Left lung (tissue), 10 donors: ENCODE results near the gene PALB2. TPM values are rescaled to one million over a fixed set of nuclear protein-coding genes. Genes with fewer than 3 reads are reported as not detected.
"Not testable (repeated sequence)": the region's sequence is repeated elsewhere in the genome, so short reads cannot be mapped to it uniquely, and the experiment has no call there.

Experiments
- ATAC-seq: fragments of 200-7000 bp; cut with Tn5 transposase; one replicate; pipeline ENCODE4 v1.9.1; 2020; ENCODE audit warnings: moderate library complexity
- DNase-seq, 4 donors: peaks; one replicate each; pipeline ENCODE4 v3.0.0-alpha.2; 2013 to 2020
- H3K27ac ChIP-seq, 2 donors: fragments of 200-600 bp; sonication (generic) in 1 of 2; one replicate each; pipeline versions ENCODE4 v1.5.0 to v1.8.0; 2020 to 2021
- H3K27me3 ChIP-seq, 2 donors: fragments of 200-600 bp; sonication (generic) in 1 of 2; one replicate each; pipeline versions ENCODE4 v1.5.0 to v1.8.0; 2020 to 2021
- H3K36me3 ChIP-seq, 2 donors: fragments of 200-600 bp; sonication (generic) in 1 of 2; one replicate each; pipeline versions ENCODE4 v1.5.0 to v1.8.0; 2020 to 2021
- H3K4me1 ChIP-seq, 2 donors: fragments of 200-600 bp; one replicate each; pipeline ENCODE4 v1.8.0; 2021
- H3K4me3 ChIP-seq, 2 donors: fragments of 200-600 bp; sonication (generic) in 1 of 2; one replicate each; pipeline versions ENCODE4 v1.5.0 to v1.8.0; 2020 to 2021; ENCODE audit warnings: mild to moderate bottlenecking in 1 of 2
- H3K9me3 ChIP-seq, 2 donors: fragments of 200-600 bp; sonication (generic) in 1 of 2; one replicate each; pipeline versions ENCODE4 v1.5.0 to v1.8.0; 2020 to 2021
- intact Hi-C, 2 donors: fragments of 100-400 bp; cut with DNase I; formaldehyde crosslinking; loops; one replicate each; pipeline versions ENCODE4 v1.11.2 to v1.14.2; 2022
- polyA plus RNA-seq, 6 donors: library from polyadenylated mRNA; unstranded; fragments of 120-200 nt; gene quantifications; one replicate each; pipeline ENCODE4 v1.2.1, GENCODE V29; 2013; ENCODE audit not compliant: insufficient read length in 6 of 6
- total RNA-seq, 2 donors: library from RNA; stranded (reverse); fragmentation: NEBNext Ultra II Directional; extraction: Animal tissue kit (Norgen Biotek cat#: 25700); gene quantifications; one replicate each; pipeline ENCODE4 v1.2.1, GENCODE V29; 2021
- TF ChIP-seq, protein P1 (sequence below), 2 donors: fragments of 200-600 bp; sonication (generic) in 1 of 2; IDR thresholded peaks; one replicate each; pipeline versions ENCODE4 v1.5.0 to v1.8.0; 2021; ENCODE audit warnings: antibody characterized with exemption in 2 of 2
- donor health status: DM: no; HTN: yes; CAD: no.
- donor health status: DM: no; HTN: no; CAD: no.

Gene PALB2
- total and polyA plus RNA-seq, 8 donors: 10.3 to 20.4 (median 15.8) TPM

DNA sequence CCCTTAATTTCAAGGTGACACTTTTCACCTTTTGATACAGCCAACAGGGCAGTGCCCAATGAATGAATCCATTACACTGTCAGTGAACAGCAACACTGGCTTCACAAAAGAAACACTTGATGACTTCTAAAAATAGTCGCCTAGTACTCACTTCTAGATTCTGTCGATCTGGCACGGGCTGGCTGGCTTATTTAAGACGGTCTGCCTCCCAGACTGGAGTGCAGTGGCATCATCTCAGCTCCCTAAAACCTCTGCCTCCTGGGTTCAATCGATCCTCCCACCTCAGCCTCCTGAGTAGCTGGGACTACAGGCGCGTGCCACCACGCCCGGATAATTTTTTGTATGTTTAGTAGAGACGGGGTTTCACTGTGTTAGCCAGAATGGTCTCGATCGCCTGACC is 46.9 kb downstream of the PALB2 start:
- Histone ChIP-seq H3K9me3 (no peaks in the 10 kb centered on the region), H3K4me1 (peaks cover 11 to 34% of the 10 kb centered on the region in 2 donors), H3K27me3 (no peaks in the 10 kb centered on the region), H3K36me3 (peaks cover 0 to 51% of the 10 kb centered on the region in 2 donors), H3K4me3 (no peak overlapping the region), H3K27ac (no peak overlapping the region)
- TF ChIP-seq, protein P1, sequence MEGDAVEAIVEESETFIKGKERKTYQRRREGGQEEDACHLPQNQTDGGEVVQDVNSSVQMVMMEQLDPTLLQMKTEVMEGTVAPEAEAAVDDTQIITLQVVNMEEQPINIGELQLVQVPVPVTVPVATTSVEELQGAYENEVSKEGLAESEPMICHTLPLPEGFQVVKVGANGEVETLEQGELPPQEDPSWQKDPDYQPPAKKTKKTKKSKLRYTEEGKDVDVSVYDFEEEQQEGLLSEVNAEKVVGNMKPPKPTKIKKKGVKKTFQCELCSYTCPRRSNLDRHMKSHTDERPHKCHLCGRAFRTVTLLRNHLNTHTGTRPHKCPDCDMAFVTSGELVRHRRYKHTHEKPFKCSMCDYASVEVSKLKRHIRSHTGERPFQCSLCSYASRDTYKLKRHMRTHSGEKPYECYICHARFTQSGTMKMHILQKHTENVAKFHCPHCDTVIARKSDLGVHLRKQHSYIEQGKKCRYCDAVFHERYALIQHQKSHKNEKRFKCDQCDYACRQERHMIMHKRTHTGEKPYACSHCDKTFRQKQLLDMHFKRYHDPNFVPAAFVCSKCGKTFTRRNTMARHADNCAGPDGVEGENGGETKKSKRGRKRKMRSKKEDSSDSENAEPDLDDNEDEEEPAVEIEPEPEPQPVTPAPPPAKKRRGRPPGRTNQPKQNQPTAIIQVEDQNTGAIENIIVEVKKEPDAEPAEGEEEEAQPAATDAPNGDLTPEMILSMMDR (IDR thresholded peaks at IDR 0.05): no peak
- DNase-seq (no peak), ATAC-seq (no peak)
- intact Hi-C loops: no loop called here

DNA sequence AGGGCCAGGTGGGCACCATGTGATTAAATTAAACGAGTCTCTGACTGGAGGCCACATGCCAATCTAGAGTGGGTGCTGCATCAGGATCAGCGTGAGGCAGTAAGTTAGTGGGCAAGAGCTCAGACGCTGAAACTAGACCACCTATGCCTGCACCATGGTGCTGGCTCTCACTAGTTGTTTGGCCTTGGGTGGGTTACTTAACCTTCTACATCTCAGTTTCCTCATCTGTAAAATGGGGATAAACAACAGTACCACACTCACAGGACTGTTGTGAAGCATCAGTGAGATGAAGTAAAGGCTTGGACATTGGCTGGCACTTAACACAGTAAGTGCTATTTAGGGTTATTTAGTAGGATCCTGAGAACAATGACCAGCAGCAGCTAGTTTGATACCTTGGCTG is 50.9 kb downstream of the PALB2 start:
- intact Hi-C loops: no loop called here

DNA sequence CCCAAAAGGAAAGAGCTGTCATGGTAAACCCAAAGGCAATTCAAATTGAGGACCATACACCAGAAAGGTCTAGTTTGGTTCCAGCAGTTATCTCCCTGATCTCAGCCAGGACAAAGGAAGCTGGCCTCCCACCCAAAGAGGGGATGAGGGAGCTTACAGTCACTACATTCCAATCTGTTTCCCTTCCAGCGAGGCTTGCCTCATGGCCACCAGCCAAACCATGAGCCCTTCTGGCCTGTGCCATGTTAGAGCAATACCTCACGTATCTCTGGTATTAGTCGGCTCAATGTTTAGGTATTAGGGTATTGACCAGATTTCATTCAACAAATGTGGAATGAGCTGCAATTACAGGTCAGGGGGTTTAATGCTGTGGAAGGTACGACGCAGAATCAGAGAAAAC is 53.4 kb downstream of the PALB2 start:
- no peaks in the 10 kb centered on the region for H3K27me3 ChIP-seq
- no peaks in the 10 kb centered on the region for H3K9me3 ChIP-seq
- TF ChIP-seq, protein P1 (IDR thresholded peaks at IDR 0.05): no peak
- intact Hi-C loops: no loop called here
- no peak for DNase-seq
- H3K27ac ChIP-seq: no peak overlapping the region
- no peak for ATAC-seq
- no peaks in the 10 kb centered on the region for H3K4me1 ChIP-seq
- peaks cover 0 to 86% of the 10 kb centered on the region in 2 donors for H3K36me3 ChIP-seq
- H3K4me3 ChIP-seq: no peak overlapping the region

More for the DNA sequence above, 50.9 kb downstream of the PALB2 start:
- H3K27ac ChIP-seq: no peak overlapping the region
- peaks cover 0 to 91% of the 10 kb centered on the region in 2 donors for H3K36me3 ChIP-seq
- ATAC-seq (no peak), DNase-seq (no peak)
- no peak overlapping the region for H3K4me3 ChIP-seq
- TF ChIP-seq, protein P1 (IDR thresholded peaks at IDR 0.05): no peak
- no peaks in the 10 kb centered on the region for H3K9me3 ChIP-seq
- peaks cover 8 to 22% of the 10 kb centered on the region in 2 donors for H3K4me1 ChIP-seq
- H3K27me3 ChIP-seq: no peaks in the 10 kb centered on the region

DNA sequence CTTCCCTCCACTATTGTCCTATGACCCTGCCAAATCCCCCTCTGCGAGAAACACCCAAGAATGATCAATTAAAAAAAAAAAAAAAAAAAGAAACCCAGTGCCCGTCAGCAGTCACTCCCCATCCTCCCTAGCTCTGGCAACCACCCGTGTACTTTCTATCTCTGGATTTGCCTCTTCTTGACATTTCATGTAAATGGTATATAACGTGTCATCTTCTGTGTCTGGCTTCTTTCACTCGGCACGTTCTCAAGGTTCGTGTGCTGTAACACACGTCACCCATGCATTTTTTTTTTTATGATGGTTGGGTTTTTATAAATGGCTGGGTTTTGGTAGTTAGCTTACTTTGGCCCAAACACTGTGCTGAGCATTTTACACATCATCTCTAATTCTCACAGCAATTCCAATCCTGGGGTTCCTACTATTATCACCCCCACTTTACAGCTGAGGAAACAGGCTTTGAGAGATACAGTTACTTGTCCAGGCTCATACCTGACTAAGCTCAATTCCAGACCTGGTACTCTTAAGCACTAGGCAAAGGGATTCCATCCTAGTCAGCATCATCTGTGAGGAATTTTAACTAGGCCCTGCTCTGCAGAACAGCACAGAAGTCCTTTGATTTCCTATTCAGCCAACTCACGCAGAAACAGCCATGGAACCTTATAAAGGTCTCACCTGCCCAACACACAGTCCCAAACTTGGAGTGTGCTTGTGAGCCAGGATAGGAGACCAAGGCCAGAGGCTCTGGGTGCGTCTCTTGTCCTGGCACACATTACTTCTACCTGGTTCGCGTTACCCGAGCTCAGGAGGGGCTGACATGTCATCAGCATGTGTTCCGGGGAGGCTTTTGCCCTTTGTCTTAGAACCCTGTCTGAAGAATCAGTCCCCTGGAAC is 56.7 kb downstream of the PALB2 start:
- TF ChIP-seq, protein P1 (IDR thresholded peaks at IDR 0.05): no peak
- no peak overlapping the region for H3K4me3 ChIP-seq
- DNase-seq (no peak), ATAC-seq (no peak)
- H3K36me3 ChIP-seq: peaks cover 0 to 84% of the 10 kb centered on the region in 2 donors
- no peaks in the 10 kb centered on the region for H3K27me3 ChIP-seq
- H3K4me1 ChIP-seq: no peaks in the 10 kb centered on the region
- H3K27ac ChIP-seq: no peak overlapping the region
- intact Hi-C loops: no loop called here
- no peaks in the 10 kb centered on the region for H3K9me3 ChIP-seq

DNA sequence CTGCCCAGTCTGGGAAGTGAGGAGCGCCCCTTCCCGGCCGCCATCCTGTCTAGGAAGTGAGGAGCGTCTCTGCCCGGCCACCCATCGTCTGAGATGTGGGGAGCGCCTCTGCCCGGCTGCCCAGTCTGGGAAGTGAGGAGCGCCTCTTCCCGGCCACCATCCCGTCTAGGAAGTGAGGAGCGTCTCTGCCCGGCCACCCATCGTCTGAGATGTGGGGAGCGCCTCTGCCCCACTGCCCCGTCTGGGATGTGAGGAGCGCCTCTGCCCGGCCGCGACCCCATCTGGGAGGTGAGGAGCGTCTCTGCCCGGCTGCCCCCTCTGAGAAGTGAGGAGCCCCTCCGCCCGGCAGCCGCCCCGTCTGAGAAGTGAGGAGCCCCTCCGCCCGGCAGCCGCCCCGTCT is 57.8 kb downstream of the PALB2 start:
- ATAC-seq, H3K27ac ChIP-seq, H3K9me3 ChIP-seq, H3K27me3 ChIP-seq, H3K4me1 ChIP-seq, H3K4me3 ChIP-seq, DNase-seq, intact Hi-C loops: not testable (repeated sequence)
- peaks cover 0 to 82% of the 10 kb centered on the region in 2 donors for H3K36me3 ChIP-seq
